ENCODE results near the gene MICOS13. TPM values are rescaled to one million over a fixed set of nuclear protein-coding genes. Genes with fewer than 3 reads are reported as not detected.

Gene MICOS13
- total and polyA plus RNA-seq, 12 donors = 122 to 658 (median 139) TPM

DNA sequence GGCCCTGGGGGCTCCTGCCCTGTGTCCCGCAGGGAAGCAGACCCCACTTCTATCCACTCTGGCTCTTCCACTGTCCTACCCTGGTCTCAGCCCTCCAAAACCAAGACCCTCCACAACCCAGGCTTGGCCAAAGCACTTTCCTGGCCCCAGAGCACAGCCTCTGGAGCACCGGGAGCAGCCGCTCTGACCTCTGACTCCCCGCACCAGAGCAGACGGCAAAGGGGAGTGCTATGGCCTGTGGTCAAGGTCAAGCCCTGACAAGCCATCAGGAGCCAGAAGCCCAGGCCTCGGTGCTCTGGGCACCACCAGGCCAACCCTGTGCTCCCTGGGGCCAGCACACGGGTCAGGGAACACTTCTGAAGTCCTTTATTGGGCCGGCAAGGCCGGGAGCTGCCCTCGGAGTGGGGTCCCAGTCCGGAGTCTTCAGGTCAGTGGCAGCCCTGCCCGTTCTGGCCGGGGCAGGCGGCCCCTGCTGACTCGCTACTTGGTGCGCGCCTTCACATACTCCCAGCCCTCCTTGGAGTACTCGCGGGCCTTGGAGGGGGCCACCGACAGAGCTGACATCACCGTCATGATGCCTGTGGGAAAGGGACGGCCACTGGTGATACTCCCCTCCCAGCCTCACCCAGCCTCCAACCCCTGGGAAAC lies 2.1 kb downstream of the MICOS13 start:
- no peaks in the 10 kb centered on the region for H3K27me3 ChIP-seq
- 92 to 93% methylated on average over 22 of the region's 22 CpGs for WGBS, 2 donors
- intact Hi-C loops (cut with DNase I) = loop anchor here in 2 of 10 donors (5.0 kb wide), 2 partner anchors 51 to 56 kb away; partner anchors contain the start of genes SAFB (in 1 of the 2) and SAFB2 (in 1 of the 2)
- H3K9me3 ChIP-seq = no peaks in the 10 kb centered on the region
- H3K4me1 ChIP-seq = peaks cover 5 to 32% (median 21%) of the 10 kb centered on the region in 9 donors
- ATAC-seq (no peak), DNase-seq (no peak)
- H3K36me3 ChIP-seq = peaks cover 0 to 16% (median 0%) of the 10 kb centered on the region in 9 donors
- no peak overlapping the region for H3K4me3 ChIP-seq
- H3K27ac ChIP-seq = no peak overlapping the region
- TF ChIP-seq, protein P1, sequence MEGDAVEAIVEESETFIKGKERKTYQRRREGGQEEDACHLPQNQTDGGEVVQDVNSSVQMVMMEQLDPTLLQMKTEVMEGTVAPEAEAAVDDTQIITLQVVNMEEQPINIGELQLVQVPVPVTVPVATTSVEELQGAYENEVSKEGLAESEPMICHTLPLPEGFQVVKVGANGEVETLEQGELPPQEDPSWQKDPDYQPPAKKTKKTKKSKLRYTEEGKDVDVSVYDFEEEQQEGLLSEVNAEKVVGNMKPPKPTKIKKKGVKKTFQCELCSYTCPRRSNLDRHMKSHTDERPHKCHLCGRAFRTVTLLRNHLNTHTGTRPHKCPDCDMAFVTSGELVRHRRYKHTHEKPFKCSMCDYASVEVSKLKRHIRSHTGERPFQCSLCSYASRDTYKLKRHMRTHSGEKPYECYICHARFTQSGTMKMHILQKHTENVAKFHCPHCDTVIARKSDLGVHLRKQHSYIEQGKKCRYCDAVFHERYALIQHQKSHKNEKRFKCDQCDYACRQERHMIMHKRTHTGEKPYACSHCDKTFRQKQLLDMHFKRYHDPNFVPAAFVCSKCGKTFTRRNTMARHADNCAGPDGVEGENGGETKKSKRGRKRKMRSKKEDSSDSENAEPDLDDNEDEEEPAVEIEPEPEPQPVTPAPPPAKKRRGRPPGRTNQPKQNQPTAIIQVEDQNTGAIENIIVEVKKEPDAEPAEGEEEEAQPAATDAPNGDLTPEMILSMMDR (IDR thresholded peaks at IDR 0.05) = no peak

DNA sequence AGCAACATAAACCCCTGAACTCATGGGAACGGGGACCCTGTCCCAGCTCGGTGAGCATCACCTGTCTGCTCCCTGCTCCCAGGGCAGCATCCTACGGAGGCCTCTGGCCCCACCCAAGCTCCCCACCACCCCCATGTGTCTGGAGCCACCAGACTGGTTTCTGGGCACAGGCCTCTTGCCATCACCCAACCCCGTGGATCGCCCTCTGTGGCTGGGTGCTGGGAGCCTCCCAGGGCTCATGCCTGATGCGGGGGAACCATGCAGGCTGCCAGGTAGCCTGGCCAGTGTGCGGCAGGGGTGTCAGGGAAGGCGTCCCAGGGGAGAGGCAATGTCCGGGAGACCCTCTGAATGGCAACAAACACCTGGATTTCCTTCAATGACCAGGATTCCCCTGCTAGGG lies 2.7 kb downstream of the MICOS13 start:
- TF ChIP-seq, protein P1 (IDR thresholded peaks at IDR 0.05) = no peak
- Histone ChIP-seq H3K27me3 (no peaks in the 10 kb centered on the region), H3K27ac (no peak overlapping the region), H3K4me1 (peaks cover 5 to 32% (median 21%) of the 10 kb centered on the region in 9 donors), H3K36me3 (peaks cover 0 to 16% (median 0%) of the 10 kb centered on the region in 9 donors), H3K4me3 (no peak overlapping the region), H3K9me3 (no peaks in the 10 kb centered on the region)
- 89 to 90% methylated on average over 9 of the region's 9 CpGs for WGBS, 2 donors
- intact Hi-C loops (cut with DNase I) = loop anchor here in 2 of 10 donors (5.0 kb wide), 2 partner anchors 50 to 55 kb away; partner anchors contain the start of genes SAFB (in 1 of the 2) and SAFB2 (in 1 of the 2)
- ATAC-seq (no peak), DNase-seq (no peak)

DNA sequence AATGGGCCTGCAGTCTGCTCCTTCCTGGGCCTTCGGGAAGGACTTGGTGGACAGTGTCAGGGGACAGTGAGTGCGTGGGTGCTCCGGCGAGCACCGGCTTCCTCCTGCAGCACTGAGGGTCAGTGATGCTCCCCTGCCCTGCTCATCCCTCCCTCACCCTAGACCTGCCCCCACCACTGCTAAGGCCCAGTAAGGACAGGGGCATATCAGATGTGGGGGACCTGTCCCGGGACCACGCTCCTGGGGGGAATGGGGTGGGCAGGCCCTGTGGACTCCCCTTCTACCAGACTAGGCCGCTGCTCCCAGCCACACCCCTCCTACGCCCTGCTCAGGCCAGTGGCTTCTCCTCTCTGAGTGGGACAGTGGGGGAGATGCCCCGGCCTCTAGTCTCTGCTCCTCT lies 3.2 kb downstream of the MICOS13 start:
- Histone ChIP-seq H3K4me3 (no peak overlapping the region), H3K4me1 (peaks cover 5 to 32% (median 21%) of the 10 kb centered on the region in 9 donors), H3K36me3 (peaks cover 0 to 16% (median 0%) of the 10 kb centered on the region in 9 donors), H3K9me3 (no peaks in the 10 kb centered on the region), H3K27me3 (no peaks in the 10 kb centered on the region), H3K27ac (no peak overlapping the region)
- intact Hi-C loops (cut with DNase I) = loop anchor here in 2 of 10 donors (5.0 kb wide), 2 partner anchors 50 to 55 kb away; partner anchors contain the start of genes SAFB (in 1 of the 2) and SAFB2 (in 1 of the 2)
- WGBS, 2 donors = 94 to 95% methylated on average over 10 of the region's 10 CpGs
- TF ChIP-seq, protein P1 (IDR thresholded peaks at IDR 0.05) = no peak
- ATAC-seq (no peak), DNase-seq (no peak)

DNA sequence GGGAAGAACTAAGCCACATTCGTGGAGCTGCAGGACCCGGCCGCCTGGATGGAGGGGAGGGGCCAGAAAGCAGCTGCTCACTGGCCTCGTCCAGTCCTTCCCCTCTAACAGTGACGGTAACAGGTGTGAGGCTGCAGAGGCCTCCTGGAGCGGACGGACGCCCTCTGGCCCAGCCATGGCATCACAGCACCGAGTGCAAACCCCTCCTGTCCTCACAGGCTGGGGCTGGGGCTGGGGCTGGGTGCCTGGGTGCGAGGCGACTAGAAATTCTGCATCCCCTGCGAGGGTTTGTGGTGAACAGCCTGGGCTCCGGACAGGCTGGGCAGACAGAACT lies 3.6 kb downstream of the MICOS13 start:
- TF ChIP-seq, protein P1 (IDR thresholded peaks at IDR 0.05) = no peak
- no peak overlapping the region for H3K4me3 ChIP-seq
- DNase-seq = no peak
- H3K27me3 ChIP-seq = no peaks in the 10 kb centered on the region
- no peaks in the 10 kb centered on the region for H3K9me3 ChIP-seq
- WGBS, 2 donors = 71 to 76% methylated on average over 13 of the region's 13 CpGs
- intact Hi-C loops (cut with DNase I) = loop anchor here in 2 of 10 donors (5.0 kb wide), 2 partner anchors 49 to 54 kb away; partner anchors contain the start of genes SAFB (in 1 of the 2) and SAFB2 (in 1 of the 2)
- H3K4me1 ChIP-seq = peaks cover 5 to 32% (median 21%) of the 10 kb centered on the region in 9 donors
- no peak overlapping the region for H3K27ac ChIP-seq
- ATAC-seq = no peak
- peaks cover 0 to 20% (median 0%) of the 10 kb centered on the region in 9 donors for H3K36me3 ChIP-seq
